Stimulated activated memory B cell treated with anti-CD40 and anti-IgM and Interleukin-4, amounts not matched to agents 10 μg/mL and 1 μg/mL and 100 μg/mL, for 72 hours (primary cell): ENCODE data around the gene IGFLR1.
A peak's percentile ranks its signal among the peaks of the same experiment; 100 is the strongest.

Experiments used
- ATAC-seq: fragments of 150-1000 bp; cut with Tn5 transposase; 2 replicates; pipeline ENCODE4 v1.10.0; 2021
- H3K27ac Mint-ChIP-seq: one replicate; pipeline ENCODE4 v1.8.0; 2022; ENCODE audit warnings: mild to moderate bottlenecking, mixed read lengths
- H3K27me3 Mint-ChIP-seq: one replicate; pipeline ENCODE4 v1.8.0; 2022; ENCODE audit warnings: mixed read lengths
- H3K36me3 Mint-ChIP-seq: one replicate; pipeline ENCODE4 v1.8.0; 2022; ENCODE audit warnings: mixed read lengths
- H3K4me1 Mint-ChIP-seq: one replicate; pipeline ENCODE4 v1.8.0; 2022; ENCODE audit warnings: mixed read lengths
- H3K4me3 Mint-ChIP-seq: one replicate; pipeline ENCODE4 v1.8.0; 2022; ENCODE audit warnings: mild to moderate bottlenecking, moderate library complexity, mixed read lengths
- H3K9me3 Mint-ChIP-seq: one replicate; pipeline ENCODE4 v1.8.0; 2022; ENCODE audit warnings: mixed read lengths

Gene IGFLR1

DNA sequence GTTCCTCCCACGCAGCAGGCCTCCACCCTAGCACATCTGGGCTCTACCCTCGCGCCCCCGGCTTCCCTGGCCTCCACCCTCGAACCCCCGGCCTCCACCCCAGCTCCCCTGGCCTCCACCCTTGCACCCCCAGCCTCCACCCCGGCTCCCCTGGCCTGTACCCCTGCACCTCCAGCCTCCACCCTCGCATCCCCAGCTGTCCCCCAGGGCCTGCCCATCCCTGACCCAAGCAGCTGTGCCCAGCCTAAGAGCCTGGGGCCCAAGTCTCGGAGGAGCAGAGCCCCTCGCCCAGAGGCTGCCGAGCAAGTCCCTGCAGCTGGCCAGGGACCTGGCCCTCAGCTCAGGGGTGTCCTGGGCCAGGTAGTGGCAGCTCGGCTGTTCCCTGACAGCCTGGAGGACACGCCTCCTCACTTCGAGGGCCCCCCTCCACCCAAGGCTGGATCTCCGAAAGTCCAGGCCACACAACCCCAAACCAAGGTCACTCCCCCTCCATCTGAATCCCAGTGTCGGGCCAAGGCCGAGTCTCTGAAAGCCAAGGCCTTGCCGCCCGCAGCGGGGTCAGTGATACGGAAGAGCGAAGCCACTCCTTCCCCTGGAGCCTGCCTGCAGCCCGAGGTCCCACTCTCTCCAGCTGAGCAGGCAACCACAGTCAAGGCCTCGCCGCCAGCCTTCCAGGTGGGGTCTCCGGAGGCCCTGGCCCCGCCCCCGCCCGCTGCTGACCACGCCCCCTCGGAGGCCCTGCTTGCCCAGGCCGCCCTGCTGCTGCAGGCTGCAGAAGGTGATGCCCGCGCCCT, 25.2 kb upstream of the IGFLR1 start:
- Mint-ChIP-seq H3K27me3 (no peaks in the 10 kb centered on the region), H3K4me3 (no peak overlapping the region), H3K27ac (no peak overlapping the region), H3K4me1 (peaks cover 7% of the 10 kb centered on the region), H3K9me3 (no peaks in the 10 kb centered on the region), H3K36me3 (peaks cover 37% of the 10 kb centered on the region)
- ATAC-seq, result peak; percentile 56

DNA sequence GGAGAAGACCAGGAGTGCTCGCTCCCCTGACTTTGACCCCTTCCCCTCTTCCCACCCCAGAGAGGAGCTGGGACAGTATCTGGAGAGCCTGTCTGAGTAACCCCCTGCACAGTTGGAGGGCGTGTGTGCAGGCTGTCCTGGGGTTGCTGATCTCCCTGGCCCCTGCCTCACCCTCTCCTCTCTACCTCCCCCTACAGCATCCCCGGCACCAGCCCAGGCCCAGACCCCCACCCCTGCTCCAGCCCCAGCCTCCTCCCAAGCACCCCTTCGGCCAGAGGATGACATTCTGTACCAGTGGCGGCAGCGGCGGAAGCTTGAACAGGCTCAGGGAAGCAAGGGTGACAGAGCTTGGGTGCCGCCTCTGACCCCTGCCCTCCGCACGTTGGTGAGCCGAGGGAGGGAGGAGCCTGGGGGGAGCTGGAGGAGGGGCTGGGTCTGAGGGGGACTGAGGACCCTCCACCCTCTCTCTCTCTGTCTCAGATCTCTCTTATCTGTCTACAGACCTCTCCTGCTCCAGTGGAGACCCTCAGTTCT, 24.4 kb upstream of the IGFLR1 start:
- no peak for ATAC-seq
- no peak overlapping the region for H3K4me3 Mint-ChIP-seq
- peaks cover 45% of the 10 kb centered on the region for H3K36me3 Mint-ChIP-seq
- peaks cover 7% of the 10 kb centered on the region for H3K4me1 Mint-ChIP-seq
- no peak overlapping the region for H3K27ac Mint-ChIP-seq
- H3K27me3 Mint-ChIP-seq, result no peaks in the 10 kb centered on the region
- no peaks in the 10 kb centered on the region for H3K9me3 Mint-ChIP-seq

DNA sequence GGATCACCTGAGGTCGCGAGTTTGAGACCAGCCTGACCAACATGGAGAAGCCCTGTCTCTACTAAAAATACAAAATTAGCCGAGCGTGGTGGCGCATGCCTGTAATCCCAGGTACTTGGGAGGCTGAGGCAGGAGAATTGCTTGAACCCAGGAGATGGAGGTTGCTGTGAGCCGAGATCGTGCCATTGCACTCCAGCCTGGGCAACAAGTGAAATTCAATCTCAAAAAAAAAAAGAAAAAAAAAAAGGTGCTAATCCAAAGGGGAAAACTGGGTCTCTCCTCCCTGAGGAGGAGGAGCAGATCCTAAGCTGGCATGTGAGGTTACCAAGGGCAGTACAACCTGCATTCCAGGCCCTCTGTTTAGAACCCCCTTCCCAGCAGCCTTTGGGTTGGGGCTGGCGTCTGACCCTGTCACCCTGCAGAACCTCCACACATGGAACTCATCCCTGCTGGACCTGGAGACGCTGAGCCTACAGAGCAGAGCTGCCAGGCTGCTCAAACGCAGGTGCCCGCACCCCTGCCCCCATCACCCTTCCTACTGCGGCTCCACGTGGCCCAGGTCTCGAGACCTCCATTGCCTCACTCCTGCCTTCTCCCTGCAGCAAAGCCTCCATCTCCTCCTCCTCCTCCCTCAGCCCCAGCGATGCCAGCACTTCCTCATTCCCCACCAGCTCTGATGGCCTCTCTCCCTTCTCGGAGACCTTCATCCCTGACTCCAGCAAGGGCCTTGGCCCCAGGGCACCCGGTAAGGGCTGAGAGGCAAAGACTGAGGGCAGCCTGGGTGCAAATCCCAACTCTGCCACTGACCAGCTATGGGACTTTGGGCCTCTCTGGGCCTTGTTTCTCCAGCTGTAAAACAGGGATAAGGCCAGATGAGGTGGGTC, 22.4 kb upstream of the IGFLR1 start:
- Mint-ChIP-seq H3K27ac (no peak overlapping the region), H3K9me3 (no peaks in the 10 kb centered on the region), H3K36me3 (peaks cover 45% of the 10 kb centered on the region), H3K27me3 (no peaks in the 10 kb centered on the region), H3K4me1 (peaks cover 9% of the 10 kb centered on the region), H3K4me3 (no peak overlapping the region)
- no peak for ATAC-seq

DNA sequence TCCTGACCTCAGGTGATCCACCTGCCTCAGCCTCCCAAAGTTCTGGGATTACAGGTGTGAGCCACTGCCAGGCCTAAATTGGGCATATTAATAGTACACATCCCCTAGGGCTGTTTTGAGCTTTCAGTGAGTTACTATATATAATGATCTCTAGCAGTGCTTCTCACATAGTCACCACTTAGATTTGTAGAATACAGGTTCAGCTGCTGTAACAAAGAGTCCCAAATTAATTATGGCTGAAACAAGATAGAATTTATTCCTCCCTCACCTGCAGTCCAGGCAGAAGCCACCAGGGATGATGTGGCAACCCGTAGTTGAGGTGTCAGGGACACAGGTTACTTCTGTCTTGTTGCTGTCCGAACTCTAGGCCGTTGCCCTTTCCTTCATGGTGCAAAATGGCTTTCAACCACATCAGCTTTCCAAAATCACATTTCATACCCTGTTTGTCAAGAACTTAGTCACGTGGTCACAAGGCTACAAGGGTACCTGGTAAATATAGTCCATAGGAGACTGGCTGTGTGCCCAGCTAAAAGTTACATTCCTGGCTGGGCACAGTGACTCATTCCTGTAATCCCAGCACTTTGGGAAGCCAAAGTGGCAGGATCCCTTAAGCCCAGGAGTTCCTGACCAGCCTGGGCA, 18.6 kb upstream of the IGFLR1 start:
- peaks cover 31% of the 10 kb centered on the region for H3K4me1 Mint-ChIP-seq
- no peak overlapping the region for H3K4me3 Mint-ChIP-seq
- no peaks in the 10 kb centered on the region for H3K9me3 Mint-ChIP-seq

GRCh38 chr19:35759697-35760096, 17.4 kb upstream of the IGFLR1 start:
- H3K9me3 Mint-ChIP-seq, result no peaks in the 10 kb centered on the region
- peaks cover 39% of the 10 kb centered on the region for H3K4me1 Mint-ChIP-seq
- H3K27me3 Mint-ChIP-seq, result peaks cover 23% of the 10 kb centered on the region
- H3K36me3 Mint-ChIP-seq, result peaks cover 24% of the 10 kb centered on the region
- H3K27ac Mint-ChIP-seq, result no peak overlapping the region
- ATAC-seq, result no peak
- peak overlapping the region; percentile 57 for H3K4me3 Mint-ChIP-seq

More for the DNA sequence above, 18.6 kb upstream of the IGFLR1 start:
- H3K36me3 Mint-ChIP-seq, result peaks cover 25% of the 10 kb centered on the region
- H3K27me3 Mint-ChIP-seq, result peaks cover 12% of the 10 kb centered on the region
- no peak for ATAC-seq
- H3K27ac Mint-ChIP-seq, result no peak overlapping the region

DNA sequence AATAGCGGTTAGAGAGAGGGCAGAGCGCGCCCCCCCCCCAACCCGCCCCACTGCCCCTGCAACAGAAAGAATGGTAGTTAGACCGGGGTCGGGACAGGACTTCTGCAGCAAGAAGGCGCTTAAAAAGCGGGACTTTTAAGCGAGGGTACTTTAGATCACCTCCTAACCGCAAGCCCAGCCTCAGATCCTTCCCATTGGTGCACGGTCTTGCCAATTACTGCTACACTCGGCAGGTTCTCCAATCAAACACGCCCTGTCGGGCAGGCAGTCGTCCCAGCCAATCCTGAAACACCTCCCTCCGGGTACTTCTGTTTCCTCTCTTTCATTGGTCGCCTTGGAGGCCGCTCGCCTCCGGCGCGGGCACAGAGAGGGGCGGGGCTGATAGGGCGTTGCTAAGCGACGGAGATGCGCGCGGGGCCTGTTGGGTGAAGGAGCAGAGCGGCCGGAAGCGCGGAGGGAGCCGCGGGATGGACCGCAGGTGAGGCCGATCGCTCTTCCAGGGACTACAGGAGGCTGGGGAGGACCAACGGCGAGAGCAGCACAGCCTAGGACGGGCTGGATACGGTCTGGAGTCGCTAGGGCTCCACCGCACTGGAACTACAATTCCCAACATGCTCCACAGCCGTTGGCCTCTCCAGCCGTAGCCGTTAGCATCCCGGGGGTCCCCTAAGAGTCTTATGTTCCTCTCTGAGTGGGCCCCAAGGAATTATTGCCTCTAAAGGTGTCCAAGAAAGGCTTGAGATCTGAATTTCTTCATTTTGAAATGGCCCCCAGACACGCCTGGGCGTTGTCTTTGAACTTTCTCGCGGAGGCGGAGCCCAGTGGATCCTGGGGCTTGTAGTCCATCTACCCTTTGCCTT, 15.7 kb upstream of the IGFLR1 start, which contains the start of gene PROSER3:
Gene PROSER3, plus strand, starts transcription at position 428 of the 860 bp plus-strand sequence. Its CDS starts 40 bp downstream, at position 468.
- Mint-ChIP-seq H3K4me3 (peak within 1 kb of the TSS; percentile 86), H3K9me3 (no peaks in the 10 kb centered on the region), H3K36me3 (peaks cover 40% of the 10 kb centered on the region)

GRCh38 chr19:35757231-35757748, 15.0 kb upstream of the IGFLR1 start:
- peaks cover 46% of the 10 kb centered on the region for H3K36me3 Mint-ChIP-seq

More for the DNA sequence above, 15.7 kb upstream of the IGFLR1 start, which contains the start of gene PROSER3:
- Mint-ChIP-seq H3K4me1 (peaks cover 39% of the 10 kb centered on the region), H3K27ac (peak within 1 kb of the TSS; percentile 87), H3K27me3 (peaks cover 31% of the 10 kb centered on the region)
- peak; percentile 99 for ATAC-seq

DNA sequence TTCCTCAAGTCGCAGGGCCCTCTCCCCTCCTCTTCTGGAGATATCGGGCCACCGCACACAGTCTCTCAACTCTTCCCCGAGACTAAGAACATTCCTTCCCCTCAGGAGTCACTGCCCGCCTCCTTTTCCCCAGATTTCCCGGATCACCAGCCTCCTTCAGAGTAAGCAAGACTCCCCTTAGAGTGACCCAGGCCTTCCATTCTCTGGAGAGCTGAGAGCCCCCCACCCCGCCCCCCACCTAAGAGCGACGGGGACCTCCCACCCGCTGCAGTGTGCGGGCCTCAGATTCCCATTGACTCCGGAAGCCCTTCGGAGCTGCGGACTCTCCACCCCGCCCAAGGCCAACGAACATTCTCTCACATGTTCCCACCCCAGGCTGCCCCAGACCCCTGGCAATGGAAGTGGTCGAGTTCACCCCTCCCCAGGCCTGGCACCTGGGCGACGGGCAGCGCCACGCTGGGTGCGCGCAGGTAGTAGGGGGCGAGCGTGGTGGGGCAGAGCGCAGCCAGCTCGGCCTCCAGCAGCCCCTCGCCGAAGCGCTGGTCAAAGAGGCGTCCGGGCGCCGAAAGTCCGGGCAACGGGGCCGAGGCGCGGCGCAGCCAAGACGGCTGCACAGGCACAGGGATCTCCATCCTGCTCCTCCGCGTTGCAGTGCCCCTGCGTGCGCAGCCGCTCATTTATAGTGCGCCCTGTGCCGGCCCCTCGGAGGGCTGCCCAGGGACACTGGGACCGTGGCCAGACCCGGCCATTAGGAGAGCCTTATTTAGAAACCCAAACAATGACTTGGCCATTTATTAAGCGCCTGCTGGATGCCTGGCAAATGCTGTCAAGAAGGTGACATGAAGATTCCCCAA, 14.4 kb upstream of the IGFLR1 start, which contains the start of gene HSPB6:
Gene HSPB6, minus strand, starts transcription at position 653 of the 854 bp plus-strand sequence. Its CDS starts 21 bp downstream, at position 632.
- Mint-ChIP-seq H3K27ac (peak within 1 kb of the TSS; percentile 87), H3K36me3 (peaks cover 43% of the 10 kb centered on the region), H3K4me3 (peak within 1 kb of the TSS; percentile 86), H3K9me3 (no peaks in the 10 kb centered on the region), H3K4me1 (peaks cover 45% of the 10 kb centered on the region), H3K27me3 (peaks cover 31% of the 10 kb centered on the region)
- ATAC-seq, result no peak

More at GRCh38 chr19:35757231-35757748, 15.0 kb upstream of the IGFLR1 start:
- H3K27me3 Mint-ChIP-seq, result peaks cover 31% of the 10 kb centered on the region
- peak overlapping the region; percentile 87 for H3K27ac Mint-ChIP-seq
- H3K4me1 Mint-ChIP-seq, result peaks cover 41% of the 10 kb centered on the region
- ATAC-seq, result no peak
- peak overlapping the region; percentile 86 for H3K4me3 Mint-ChIP-seq
- no peaks in the 10 kb centered on the region for H3K9me3 Mint-ChIP-seq

DNA sequence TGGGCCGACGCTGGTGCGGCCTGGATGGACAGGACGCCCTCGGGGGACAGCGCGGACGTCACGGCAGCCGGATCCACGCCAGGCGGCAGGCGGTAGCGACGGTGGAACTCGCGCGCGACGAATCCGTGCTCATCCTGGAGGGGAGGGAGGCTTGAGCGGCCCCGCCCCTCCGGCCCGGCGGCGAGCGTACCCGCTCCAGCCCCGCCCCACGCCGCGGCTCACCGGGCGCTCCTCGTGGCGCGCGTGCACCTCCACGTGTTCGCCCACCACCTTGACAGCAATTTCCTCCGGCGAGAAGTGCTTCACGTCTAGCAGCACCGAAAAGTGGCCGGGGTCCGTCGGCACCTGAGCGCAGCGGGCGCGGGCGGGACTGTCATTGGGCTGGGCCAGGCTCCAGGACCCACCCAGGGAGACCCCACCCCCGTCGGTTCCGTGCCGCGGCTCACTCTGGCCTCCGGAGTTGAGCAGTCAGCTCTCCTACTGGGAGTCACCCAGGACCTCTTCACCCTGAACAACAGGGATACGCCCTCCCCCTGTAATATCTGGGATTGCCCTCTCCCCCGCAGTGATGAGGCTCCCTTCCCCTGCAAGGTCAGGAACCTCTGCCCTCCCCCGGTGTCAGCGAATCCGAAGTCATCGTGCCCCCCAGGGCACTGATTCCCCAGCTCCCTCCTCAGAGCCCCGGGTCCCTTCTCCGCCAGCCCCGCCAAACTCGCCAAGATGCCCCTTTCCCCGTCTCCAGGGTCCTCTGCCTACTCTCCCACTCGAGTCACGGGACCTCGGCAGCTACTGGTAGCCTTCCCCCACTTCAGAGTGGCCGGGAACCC, 13.5 kb upstream of the IGFLR1 start:
- H3K36me3 Mint-ChIP-seq, result peaks cover 43% of the 10 kb centered on the region
- peak overlapping the region; percentile 4 for H3K4me3 Mint-ChIP-seq
- H3K27me3 Mint-ChIP-seq, result peaks cover 31% of the 10 kb centered on the region
- H3K27ac Mint-ChIP-seq, result no peak overlapping the region
- no peaks in the 10 kb centered on the region for H3K9me3 Mint-ChIP-seq
- peaks cover 45% of the 10 kb centered on the region for H3K4me1 Mint-ChIP-seq
- ATAC-seq, result no peak

GRCh38 chr19:35755131-35755549, 12.9 kb upstream of the IGFLR1 start:
- peak overlapping the region; percentile 2 for H3K4me3 Mint-ChIP-seq
- no peak for ATAC-seq
- no peak overlapping the region for H3K27ac Mint-ChIP-seq

DNA sequence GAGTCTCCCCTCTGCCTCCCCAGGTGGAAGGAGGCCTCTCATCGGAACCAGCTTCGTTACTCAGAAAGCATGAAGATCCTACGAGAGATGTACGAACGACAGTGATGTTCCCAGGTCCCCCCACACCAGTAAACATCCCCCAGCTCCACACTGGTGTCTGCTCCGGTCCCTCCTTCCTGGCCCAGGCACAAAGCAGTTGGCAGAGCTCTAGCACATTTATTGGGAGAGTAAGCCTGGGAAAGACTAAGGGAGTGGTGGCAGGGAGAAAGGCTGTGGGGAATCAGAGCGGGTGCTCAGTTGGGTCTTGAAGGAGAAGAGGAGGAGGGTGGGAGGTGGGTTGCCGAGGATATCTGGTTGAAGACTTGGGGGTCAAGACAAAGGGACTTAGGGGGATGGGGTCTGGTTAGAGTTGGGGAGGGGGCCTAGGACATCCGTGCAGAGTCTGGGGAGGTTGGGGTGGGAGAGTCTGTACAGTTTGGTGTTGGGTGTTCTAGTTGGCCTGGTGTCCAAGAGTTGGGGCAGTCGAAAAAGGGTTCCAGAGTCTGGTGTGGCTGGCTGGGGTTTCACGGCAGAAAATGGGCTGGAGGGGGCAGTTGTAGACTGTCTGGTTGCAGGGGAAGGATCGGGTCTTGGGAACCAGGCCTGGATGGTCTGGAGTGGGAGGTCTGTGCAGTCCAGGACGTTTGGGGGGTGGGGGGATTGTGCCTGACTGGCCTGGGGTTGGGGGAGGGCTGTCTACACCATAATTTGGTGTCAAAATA, 12.3 kb upstream of the IGFLR1 start:
- Mint-ChIP-seq H3K9me3 (no peaks in the 10 kb centered on the region), H3K27me3 (peaks cover 31% of the 10 kb centered on the region), H3K36me3 (peaks cover 43% of the 10 kb centered on the region), H3K4me3 (no peak overlapping the region), H3K4me1 (peaks cover 50% of the 10 kb centered on the region), H3K27ac (no peak overlapping the region)
- no peak for ATAC-seq

More at GRCh38 chr19:35755131-35755549, 12.9 kb upstream of the IGFLR1 start:
- Mint-ChIP-seq H3K9me3 (no peaks in the 10 kb centered on the region), H3K36me3 (peaks cover 43% of the 10 kb centered on the region), H3K4me1 (peaks cover 47% of the 10 kb centered on the region), H3K27me3 (peaks cover 31% of the 10 kb centered on the region)
